Measurements from ENCODE around the gene EFS. TPM values are rescaled to one million over a fixed set of nuclear protein-coding genes. Genes with fewer than 3 reads are reported as not detected.

The EFS gene
- polyA plus RNA-seq, 1 donor (not counting 4 experiments of a cell fraction or from before 2014, with no cell fraction given) = 1.4 TPM

DNA sequence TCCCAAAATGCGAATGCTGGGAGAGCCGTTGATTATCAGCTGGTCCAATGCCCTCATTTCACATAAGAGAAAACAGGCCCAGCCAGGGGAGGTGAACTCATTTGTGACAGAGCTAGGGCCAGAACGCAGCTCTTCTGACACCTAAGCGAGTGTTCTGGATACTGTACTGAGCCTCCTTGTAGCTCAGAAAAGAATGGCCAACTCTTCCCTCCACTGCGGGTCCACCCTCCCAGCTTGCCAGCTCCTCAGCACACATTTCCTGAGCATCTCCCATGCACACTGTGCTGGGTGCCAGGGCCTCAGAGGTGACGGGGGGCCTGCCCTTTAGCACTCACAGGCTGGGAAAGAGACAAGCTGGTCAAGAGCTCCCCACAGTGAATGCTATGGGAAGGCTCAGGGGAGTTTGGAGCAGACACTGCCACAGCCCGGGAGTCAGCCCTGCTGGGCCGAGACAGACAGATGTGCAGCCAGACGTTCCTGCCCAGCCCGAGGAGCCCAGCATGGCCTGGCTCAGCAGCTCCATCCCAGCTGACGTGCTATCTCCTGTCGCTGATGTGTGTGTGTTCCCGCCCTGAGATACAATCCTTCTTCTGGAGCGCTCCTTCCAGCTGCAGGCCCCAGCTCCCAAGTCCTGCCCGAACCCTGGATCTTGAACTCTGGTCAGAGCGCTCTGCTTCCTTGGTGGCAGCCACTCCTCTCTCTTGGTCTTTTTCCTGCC is 15.4 kb upstream of the EFS start:
- Histone ChIP-seq H3K27me3 (ENCODE audit: control insufficient read depth, extremely low read depth, insufficient read depth, low read length) (peaks cover 7% of the 10 kb centered on the region), H3K9ac (ENCODE audit: control insufficient read depth, extremely low read depth, insufficient read depth, low read length) (no peak overlapping the region), H3K9me3 (ENCODE audit: control insufficient read depth, low read depth, low read length) (no peaks in the 10 kb centered on the region), H3K9me1 (ENCODE audit: control insufficient read depth, extremely low read depth, insufficient read depth, low read length) (no peaks in the 10 kb centered on the region), H3K4me3 (ENCODE audit: control insufficient read depth in 2 of 3, extremely low read depth in 1 of 3, insufficient read depth in 2 of 3, low read depth in 1 of 3, low read length in 3 of 3) (no peak overlapping the region), H3K4me2 (ENCODE audit: control insufficient read depth, extremely low read depth, insufficient read depth, low read depth, low read length) (no peak overlapping the region), H3K4me1 (ENCODE audit: control insufficient read depth, extremely low read depth, insufficient read depth, low read length) (no peaks in the 10 kb centered on the region), H3K27ac (ENCODE audit: control insufficient read depth, insufficient read depth, low read length) (no peak overlapping the region), H3K79me2 (ENCODE audit: control insufficient read depth, insufficient read depth, low read length) (no peaks in the 10 kb centered on the region), H2AFZ (ENCODE audit: control insufficient read depth, low read length) (no peak overlapping the region), H3K36me3 (ENCODE audit: control insufficient read depth in 2 of 2, extremely low read depth in 1 of 2, insufficient read depth in 2 of 2, low read length in 2 of 2) (no peaks in the 10 kb centered on the region), H4K20me1 (ENCODE audit: control insufficient read depth, extremely low read depth, insufficient read depth, low read length) (no peaks in the 10 kb centered on the region)
- dilution Hi-C loops (cut with MboI; ENCODE audit: extremely low pct_ligation_motif_present, low sequenced_read_pairs) = no loop called here
- TF ChIP-seq CTCF (optimal IDR thresholded peaks at IDR 0.05 in 1 of 3, IDR thresholded peaks at IDR 0.05 in 1 of 3, conservative IDR thresholded peaks at IDR 0.05 in 1 of 3; ENCODE audit: extremely low read depth in 1 of 3, insufficient read depth in 2 of 3, low read length in 3 of 3) (no peak), EZH2 (IDR thresholded peaks at IDR 0.05; ENCODE audit: low read length) (no peak)
- no peak for DNase-seq (ENCODE audit: low read depth, low spot score)
- no peak for FAIRE-seq

DNA sequence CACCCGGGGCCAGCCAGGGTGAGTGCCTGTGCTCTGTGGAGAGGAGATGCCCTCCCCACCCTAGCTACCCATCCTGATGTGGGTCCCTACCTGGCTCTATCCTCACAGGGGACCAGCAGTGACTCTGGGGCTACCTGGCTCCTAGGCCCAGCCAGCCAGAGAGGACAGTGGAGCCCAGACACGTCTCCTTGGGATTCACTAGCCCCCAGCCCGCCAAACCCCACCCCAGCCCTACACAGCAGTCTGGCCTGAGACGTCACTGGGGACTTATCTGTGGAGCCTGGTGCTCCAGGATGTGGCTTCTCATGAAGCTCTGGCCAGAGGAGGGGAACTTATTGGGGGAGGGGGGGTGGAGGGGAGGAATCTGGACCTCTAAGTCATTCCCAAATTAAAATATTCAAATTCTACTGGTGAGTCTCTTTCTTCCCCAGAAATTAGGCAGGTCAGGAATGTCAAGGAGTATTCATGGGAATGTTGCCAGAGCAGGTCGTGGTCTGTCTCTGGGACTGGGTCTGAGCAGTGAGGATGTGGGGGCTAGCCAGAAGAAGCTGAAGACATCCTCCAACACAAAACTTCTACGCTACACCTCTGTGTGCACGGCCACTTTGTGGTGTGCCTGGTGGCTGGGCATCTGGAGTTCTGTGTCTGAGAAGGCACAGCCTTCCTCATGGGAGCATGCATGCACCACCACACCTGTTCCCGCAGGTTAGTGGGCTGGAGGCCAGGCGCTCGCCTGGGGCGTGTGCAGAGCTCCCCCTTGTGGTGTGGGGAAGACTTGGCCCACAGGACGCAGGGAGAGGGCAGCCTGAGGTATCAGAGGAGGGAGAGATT is 14.6 kb upstream of the EFS start:
- Histone ChIP-seq H2AFZ (ENCODE audit: control insufficient read depth, low read length) (no peak overlapping the region), H3K9me3 (ENCODE audit: control insufficient read depth, low read depth, low read length) (no peaks in the 10 kb centered on the region), H3K27me3 (ENCODE audit: control insufficient read depth, extremely low read depth, insufficient read depth, low read length) (peaks cover 7% of the 10 kb centered on the region), H4K20me1 (ENCODE audit: control insufficient read depth, extremely low read depth, insufficient read depth, low read length) (no peaks in the 10 kb centered on the region), H3K79me2 (ENCODE audit: control insufficient read depth, insufficient read depth, low read length) (no peaks in the 10 kb centered on the region), H3K36me3 (ENCODE audit: control insufficient read depth in 2 of 2, extremely low read depth in 1 of 2, insufficient read depth in 2 of 2, low read length in 2 of 2) (no peaks in the 10 kb centered on the region), H3K9me1 (ENCODE audit: control insufficient read depth, extremely low read depth, insufficient read depth, low read length) (no peaks in the 10 kb centered on the region), H3K4me2 (ENCODE audit: control insufficient read depth, extremely low read depth, insufficient read depth, low read depth, low read length) (no peak overlapping the region), H3K27ac (ENCODE audit: control insufficient read depth, insufficient read depth, low read length) (no peak overlapping the region), H3K4me1 (ENCODE audit: control insufficient read depth, extremely low read depth, insufficient read depth, low read length) (no peaks in the 10 kb centered on the region), H3K4me3 (ENCODE audit: control insufficient read depth in 2 of 3, extremely low read depth in 1 of 3, insufficient read depth in 2 of 3, low read depth in 1 of 3, low read length in 3 of 3) (no peak overlapping the region), H3K9ac (ENCODE audit: control insufficient read depth, extremely low read depth, insufficient read depth, low read length) (no peak overlapping the region)
- DNase-seq (ENCODE audit: low read depth, low spot score) (peak; percentile 28), FAIRE-seq (peak; percentile 70)
- dilution Hi-C loops (cut with MboI; ENCODE audit: extremely low pct_ligation_motif_present, low sequenced_read_pairs) = no loop called here
- TF ChIP-seq EZH2 (IDR thresholded peaks at IDR 0.05; ENCODE audit: low read length) (no peak), CTCF (optimal IDR thresholded peaks at IDR 0.05 in 1 of 3, IDR thresholded peaks at IDR 0.05 in 1 of 3, conservative IDR thresholded peaks at IDR 0.05 in 1 of 3; ENCODE audit: extremely low read depth in 1 of 3, insufficient read depth in 2 of 3, low read length in 3 of 3) (peak; percentile 95 to 97 (median 96))
